Measurements from ENCODE around the gene ITPR3. TPM values are rescaled to one million over a fixed set of nuclear protein-coding genes. Genes with fewer than 3 reads are reported as not detected.

The ITPR3 gene
- total and polyA plus RNA-seq, 5 donors, result 4.7 to 9.1 (median 6.4) TPM

GRCh38 chr6:33738153-33738552 lies 117.0 kb downstream of the ITPR3 start:
- H3K9me3 ChIP-seq (ENCODE audit: control insufficient read depth, low read length), result no peaks in the 10 kb centered on the region
- 83% methylated on average over 9 of the region's 9 CpGs for WGBS
- H3K4me1 ChIP-seq (ENCODE audit: control insufficient read depth, insufficient read depth, low read length), result peaks cover 5% of the 10 kb centered on the region
- peak in 1 of 3 donors; percentile 33 for DNase-seq
- no peaks in the 10 kb centered on the region for H3K27me3 ChIP-seq (ENCODE audit: control insufficient read depth, insufficient read depth)
- no peak for ATAC-seq
- intact Hi-C loops (cut with DNase I), result no loop called here
- no peak overlapping the region for H3K4me3 ChIP-seq (ENCODE audit: low read length)
- peak overlapping the region; percentile 83 for H3K27ac ChIP-seq (ENCODE audit: low read length)

GRCh38 chr6:33738879-33739278 lies 117.8 kb downstream of the ITPR3 start:
- H3K9me3 ChIP-seq (ENCODE audit: control insufficient read depth, low read length), result no peaks in the 10 kb centered on the region
- no peaks in the 10 kb centered on the region for H3K27me3 ChIP-seq (ENCODE audit: control insufficient read depth, insufficient read depth)
- intact Hi-C loops (cut with DNase I), result no loop called here
- DNase-seq (no peak), ATAC-seq (no peak)
- H3K27ac ChIP-seq (ENCODE audit: low read length), result no peak overlapping the region
- H3K4me3 ChIP-seq (ENCODE audit: low read length), result no peak overlapping the region
- 92% methylated on average over 5 of the region's 5 CpGs for WGBS
- peaks cover 5% of the 10 kb centered on the region for H3K4me1 ChIP-seq (ENCODE audit: control insufficient read depth, insufficient read depth, low read length)

GRCh38 chr6:33739571-33739970 lies 118.4 kb downstream of the ITPR3 start:
- peaks cover 5% of the 10 kb centered on the region for H3K4me1 ChIP-seq (ENCODE audit: control insufficient read depth, insufficient read depth, low read length)
- H3K27me3 ChIP-seq (ENCODE audit: control insufficient read depth, insufficient read depth), result no peaks in the 10 kb centered on the region
- DNase-seq (peak in 1 of 3 donors; percentile 2), ATAC-seq (no peak)
- 76% methylated on average over 5 of the region's 5 CpGs for WGBS
- intact Hi-C loops (cut with DNase I), result no loop called here
- no peak overlapping the region for H3K27ac ChIP-seq (ENCODE audit: low read length)
- no peak overlapping the region for H3K4me3 ChIP-seq (ENCODE audit: low read length)
- no peaks in the 10 kb centered on the region for H3K9me3 ChIP-seq (ENCODE audit: control insufficient read depth, low read length)

GRCh38 chr6:33740204-33740608 lies 119.1 kb downstream of the ITPR3 start:
- Histone ChIP-seq H3K4me3 (ENCODE audit: low read length) (no peak overlapping the region), H3K27ac (ENCODE audit: low read length) (peak overlapping the region; percentile 50), H3K4me1 (ENCODE audit: control insufficient read depth, insufficient read depth, low read length) (peaks cover 5% of the 10 kb centered on the region), H3K27me3 (ENCODE audit: control insufficient read depth, insufficient read depth) (no peaks in the 10 kb centered on the region), H3K9me3 (ENCODE audit: control insufficient read depth, low read length) (no peaks in the 10 kb centered on the region)
- ATAC-seq, result peak in 1 of 2 donors; percentile 9
- intact Hi-C loops (cut with DNase I), result loop anchor here in 1 of 4 donors (5.0 kb wide), 1 partner anchor 158 kb away; the partner anchor contains the start of gene BAK1
- DNase-seq, result peak in 2 of 3 donors; percentile 40 to 58
- WGBS, result 53% methylated on average over 6 of the region's 6 CpGs

- ATAC-seq (no peak), DNase-seq (peak in 1 of 3 donors; percentile 18)
- Histone ChIP-seq H3K9me3 (ENCODE audit: control insufficient read depth, low read length) (no peaks in the 10 kb centered on the region), H3K27ac (ENCODE audit: low read length) (no peak overlapping the region), H3K27me3 (ENCODE audit: control insufficient read depth, insufficient read depth) (no peaks in the 10 kb centered on the region), H3K4me1 (ENCODE audit: control insufficient read depth, insufficient read depth, low read length) (peaks cover 5% of the 10 kb centered on the region), H3K4me3 (ENCODE audit: low read length) (no peak overlapping the region)
- WGBS, result 66% methylated on average over 5 of the region's 5 CpGs
- intact Hi-C loops (cut with DNase I), result loop anchor here in 1 of 4 donors (5.0 kb wide), 1 partner anchor 158 kb away; the partner anchor contains the start of gene BAK1
Observed at GRCh38 chr6:33740794-33741193, 119.7 kb downstream of the ITPR3 start.

- Histone ChIP-seq H3K27ac (ENCODE audit: low read length) (no peak overlapping the region), H3K4me1 (ENCODE audit: control insufficient read depth, insufficient read depth, low read length) (peaks cover 5% of the 10 kb centered on the region), H3K27me3 (ENCODE audit: control insufficient read depth, insufficient read depth) (no peaks in the 10 kb centered on the region), H3K4me3 (ENCODE audit: low read length) (no peak overlapping the region), H3K9me3 (ENCODE audit: control insufficient read depth, low read length) (no peaks in the 10 kb centered on the region)
- DNase-seq (peak in 1 of 3 donors; percentile 42), ATAC-seq (no peak)
- intact Hi-C loops (cut with DNase I), result loop anchor here in 1 of 4 donors (5.0 kb wide), 1 partner anchor 160 kb away; the partner anchor contains the start of gene BAK1
- 51% methylated on average over 9 of the region's 9 CpGs for WGBS
Observed at GRCh38 chr6:33742092-33742491, 121.0 kb downstream of the ITPR3 start.

GRCh38 chr6:33742837-33743236 lies 121.7 kb downstream of the ITPR3 start:
- DNase-seq (peak in 1 of 3 donors; percentile 37), ATAC-seq (no peak)
- no peaks in the 10 kb centered on the region for H3K9me3 ChIP-seq (ENCODE audit: control insufficient read depth, low read length)
- intact Hi-C loops (cut with DNase I), result loop anchor here in 1 of 4 donors (5.0 kb wide), 1 partner anchor 161 kb away; the partner anchor contains the start of gene BAK1
- H3K27me3 ChIP-seq (ENCODE audit: control insufficient read depth, insufficient read depth), result no peaks in the 10 kb centered on the region
- H3K4me1 ChIP-seq (ENCODE audit: control insufficient read depth, insufficient read depth, low read length), result peaks cover 5% of the 10 kb centered on the region
- no peak overlapping the region for H3K4me3 ChIP-seq (ENCODE audit: low read length)
- 27% methylated on average over 7 of the region's 7 CpGs for WGBS
- H3K27ac ChIP-seq (ENCODE audit: low read length), result no peak overlapping the region

- H3K9me3 ChIP-seq (ENCODE audit: control insufficient read depth, low read length), result no peaks in the 10 kb centered on the region
- peaks cover 5% of the 10 kb centered on the region for H3K4me1 ChIP-seq (ENCODE audit: control insufficient read depth, insufficient read depth, low read length)
- peak overlapping the region; percentile 30 for H3K4me3 ChIP-seq (ENCODE audit: low read length)
- no peaks in the 10 kb centered on the region for H3K27me3 ChIP-seq (ENCODE audit: control insufficient read depth, insufficient read depth)
- intact Hi-C loops (cut with DNase I), result loop anchor here in 1 of 4 donors (5.0 kb wide), 1 partner anchor 162 kb away; the partner anchor contains the start of gene BAK1
- DNase-seq (peak; percentile 71 to 87 (median 84)), ATAC-seq (peak; percentile 16 to 46)
- WGBS, result 31% methylated on average over 11 of the region's 11 CpGs
- peak overlapping the region; percentile 57 for H3K27ac ChIP-seq (ENCODE audit: low read length)
Observed at GRCh38 chr6:33744001-33744848, 123.1 kb downstream of the ITPR3 start.

GRCh38 chr6:33744895-33745546 lies 123.9 kb downstream of the ITPR3 start:
- peak overlapping the region; percentile 30 for H3K4me3 ChIP-seq (ENCODE audit: low read length)
- DNase-seq, result no peak
- H3K27ac ChIP-seq (ENCODE audit: low read length), result peak overlapping the region; percentile 66
- H3K4me1 ChIP-seq (ENCODE audit: control insufficient read depth, insufficient read depth, low read length), result peaks cover 3% of the 10 kb centered on the region
- no peaks in the 10 kb centered on the region for H3K27me3 ChIP-seq (ENCODE audit: control insufficient read depth, insufficient read depth)
- H3K9me3 ChIP-seq (ENCODE audit: control insufficient read depth, low read length), result no peaks in the 10 kb centered on the region
- intact Hi-C loops (cut with DNase I), result loop anchor here in 1 of 4 donors (5.0 kb wide), 1 partner anchor 163 kb away; the partner anchor contains the start of gene BAK1
- WGBS, result 70% methylated on average over 13 of the region's 13 CpGs
- peak in 1 of 2 donors; percentile 2 for ATAC-seq

- Histone ChIP-seq H3K27ac (ENCODE audit: low read length) (peak overlapping the region; percentile 66), H3K4me1 (ENCODE audit: control insufficient read depth, insufficient read depth, low read length) (no peaks in the 10 kb centered on the region), H3K27me3 (ENCODE audit: control insufficient read depth, insufficient read depth) (no peaks in the 10 kb centered on the region), H3K4me3 (ENCODE audit: low read length) (peak overlapping the region; percentile 30), H3K9me3 (ENCODE audit: control insufficient read depth, low read length) (no peaks in the 10 kb centered on the region)
- DNase-seq (peak in 1 of 3 donors; percentile 4), ATAC-seq (no peak)
- WGBS, result 74% methylated on average over 7 of the region's 7 CpGs
- intact Hi-C loops (cut with DNase I), result no loop called here
Observed at GRCh38 chr6:33745548-33745947, 124.4 kb downstream of the ITPR3 start.
